Measurements from ENCODE around the gene KCNH2.

Gene KCNH2

DNA sequence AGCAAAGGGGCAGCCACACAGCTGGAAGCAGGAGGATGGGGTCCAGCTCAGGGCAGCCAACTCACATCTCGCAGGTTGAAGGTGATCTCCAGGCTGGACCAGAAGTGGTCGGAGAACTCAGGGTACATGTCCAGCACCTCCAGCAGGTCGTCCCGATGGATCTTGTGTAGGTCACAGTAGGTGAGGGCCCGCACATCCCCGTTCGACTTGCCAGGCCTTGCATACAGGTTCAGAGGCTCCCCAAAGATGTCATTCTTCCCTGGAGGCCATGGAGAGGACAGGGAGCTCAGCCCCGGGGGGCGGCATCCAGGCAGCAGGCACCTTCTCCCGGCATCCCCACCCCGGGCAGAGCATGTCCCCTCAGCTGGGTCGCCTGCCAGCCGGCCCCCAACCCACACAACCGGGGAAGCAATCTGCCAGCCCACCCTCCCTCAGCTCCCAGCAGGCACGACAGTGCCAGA, 29.3 kb downstream of the KCNH2 start:
- TF ChIP-seq EZH2phosphoT487 (IDR thresholded peaks at IDR 0.05; ENCODE audit: borderline replicate concordance, low read length) (no peak), CTCF (IDR thresholded peaks at IDR 0.05; ENCODE audit: low read depth, low read length, poor library complexity, severe bottlenecking) (no peak)
- Histone ChIP-seq H3K27me3 (ENCODE audit: control insufficient read depth, low read length) (peaks cover 3% of the 10 kb centered on the region; the same call in 1 of the 2 replicates), H3K36me3 (ENCODE audit: control insufficient read depth, low read length) (no peaks in the 10 kb centered on the region), H3K27ac (ENCODE audit: low read depth, low read length) (no peak overlapping the region), H3K9me2 (replicated peaks; ENCODE audit: control insufficient read depth, low read length) (no peaks in the 10 kb centered on the region), H3K79me2 (ENCODE audit: control insufficient read depth, low read length) (no peaks in the 10 kb centered on the region), H3K4me3 (ENCODE audit: low read length) (no peak overlapping the region), H3F3A (ENCODE audit: control insufficient read depth, insufficient read depth) (no peaks in the 10 kb centered on the region), H4K20me1 (ENCODE audit: control insufficient read depth, insufficient read depth, low read depth, low read length) (no peaks in the 10 kb centered on the region), H3K4me1 (ENCODE audit: control insufficient read depth, low read length) (no peaks in the 10 kb centered on the region), H3K9me3 (ENCODE audit: control insufficient read depth, insufficient read depth, low read length) (no peaks in the 10 kb centered on the region), H3K4me2 (ENCODE audit: low read length) (no peak overlapping the region)

- H3K4me1 ChIP-seq (ENCODE audit: control insufficient read depth, low read length) = no peaks in the 10 kb centered on the region
- H3K79me2 ChIP-seq (ENCODE audit: control insufficient read depth, low read length) = no peaks in the 10 kb centered on the region
- H3K36me3 ChIP-seq (ENCODE audit: control insufficient read depth, low read length) = no peaks in the 10 kb centered on the region
- no peaks in the 10 kb centered on the region for H4K20me1 ChIP-seq (ENCODE audit: control insufficient read depth, insufficient read depth, low read depth, low read length)
- no peaks in the 10 kb centered on the region for H3F3A ChIP-seq (ENCODE audit: control insufficient read depth, insufficient read depth)
- H3K4me3 ChIP-seq (ENCODE audit: low read length) = no peak overlapping the region
- H3K27me3 ChIP-seq (ENCODE audit: control insufficient read depth, low read length) = peaks cover 3% of the 10 kb centered on the region; the same call in 1 of the 2 replicates
- H3K4me2 ChIP-seq (ENCODE audit: low read length) = no peak overlapping the region
- H3K9me2 ChIP-seq (replicated peaks; ENCODE audit: control insufficient read depth, low read length) = no peaks in the 10 kb centered on the region
- no peak for TF ChIP-seq CTCF (IDR thresholded peaks at IDR 0.05; ENCODE audit: low read depth, low read length, poor library complexity, severe bottlenecking)
- no peak for TF ChIP-seq EZH2phosphoT487 (IDR thresholded peaks at IDR 0.05; ENCODE audit: borderline replicate concordance, low read length)
- no peaks in the 10 kb centered on the region for H3K9me3 ChIP-seq (ENCODE audit: control insufficient read depth, insufficient read depth, low read length)
- H3K27ac ChIP-seq (ENCODE audit: low read depth, low read length) = no peak overlapping the region
These were observed 30.1 kb downstream of the KCNH2 start for GRCh38 chr7:150947761-150948651.

GRCh38 chr7:150947241-150947745, 30.8 kb downstream of the KCNH2 start:
- no peak for TF ChIP-seq CTCF (IDR thresholded peaks at IDR 0.05; ENCODE audit: low read depth, low read length, poor library complexity, severe bottlenecking)
- no peak for TF ChIP-seq EZH2phosphoT487 (IDR thresholded peaks at IDR 0.05; ENCODE audit: borderline replicate concordance, low read length)
- Histone ChIP-seq H3K27me3 (ENCODE audit: control insufficient read depth, low read length) (peaks cover 3% of the 10 kb centered on the region; the same call in 1 of the 2 replicates), H4K20me1 (ENCODE audit: control insufficient read depth, insufficient read depth, low read depth, low read length) (no peaks in the 10 kb centered on the region), H3K9me2 (replicated peaks; ENCODE audit: control insufficient read depth, low read length) (no peaks in the 10 kb centered on the region), H3K4me1 (ENCODE audit: control insufficient read depth, low read length) (no peaks in the 10 kb centered on the region), H3K79me2 (ENCODE audit: control insufficient read depth, low read length) (no peaks in the 10 kb centered on the region), H3K9me3 (ENCODE audit: control insufficient read depth, insufficient read depth, low read length) (no peaks in the 10 kb centered on the region), H3K4me3 (ENCODE audit: low read length) (no peak overlapping the region), H3K36me3 (ENCODE audit: control insufficient read depth, low read length) (no peaks in the 10 kb centered on the region), H3K27ac (ENCODE audit: low read depth, low read length) (no peak overlapping the region), H3F3A (ENCODE audit: control insufficient read depth, insufficient read depth) (no peaks in the 10 kb centered on the region), H3K4me2 (ENCODE audit: low read length) (no peak overlapping the region)
